Neural crest cell (in vitro differentiated cells): Measurements from ENCODE around the gene BCKDHB. TPM values are rescaled to one million over a fixed set of nuclear protein-coding genes. Genes with fewer than 3 reads are reported as not detected.

Experiments
- DNase-seq: peaks from one replicate; pipeline ENCODE4 v3.0.0; 2021; ENCODE audit warnings: low read depth, mixed read lengths, low spot score
- H3K27ac Mint-ChIP-seq: one replicate; pipeline ENCODE4 v1.8.0; 2021; ENCODE audit warnings: mild to moderate bottlenecking, mixed read lengths; ENCODE audit not compliant: unreplicated experiment
- H3K27me3 Mint-ChIP-seq: 2 replicates; pipeline ENCODE4 v1.8.0; 2021; ENCODE audit warnings: low read depth, mild to moderate bottlenecking, mixed read lengths
- H3K36me3 Mint-ChIP-seq: 2 replicates; pipeline ENCODE4 v1.8.0; 2021; ENCODE audit warnings: low read depth, mild to moderate bottlenecking, mixed read lengths
- H3K4me1 Mint-ChIP-seq: 2 replicates; pipeline ENCODE4 v1.8.0; 2021; ENCODE audit warnings: mixed read lengths
- H3K4me3 Mint-ChIP-seq: one replicate; pipeline ENCODE4 v1.8.0; 2021; ENCODE audit warnings: mild to moderate bottlenecking, mixed read lengths
- H3K9me3 Mint-ChIP-seq: 2 replicates; pipeline ENCODE4 v1.8.0; 2021; ENCODE audit warnings: mixed read lengths
- CTCF ChIP-seq: fragments of 200-600 bp; sonication (generic); conservative IDR thresholded peaks from 2 replicates; pipeline ENCODE4 v1.5.0; 2021; ENCODE audit warnings: antibody characterized with exemption, mild to moderate bottlenecking
- total RNA-seq: library from RNA; stranded (reverse); gene quantifications from 2 replicates; pipeline ENCODE4 v1.2.1, GENCODE V29; 2021

The BCKDHB gene
- total RNA-seq, 1 donor from 2014 or later, result 27.0 TPM

- H3K27ac Mint-ChIP-seq, result no peak overlapping the region
- TF ChIP-seq CTCF, result no peak
- peaks cover 9% of the 10 kb centered on the region for H3K36me3 Mint-ChIP-seq
- peaks cover 4% of the 10 kb centered on the region for H3K9me3 Mint-ChIP-seq
- no peaks in the 10 kb centered on the region for H3K4me1 Mint-ChIP-seq
- no peak overlapping the region for H3K4me3 Mint-ChIP-seq
- no peak for DNase-seq
- H3K27me3 Mint-ChIP-seq, result no peaks in the 10 kb centered on the region
These were observed 119.7 kb downstream of the BCKDHB start for GRCh38 chr6:80226151-80226550.

- Mint-ChIP-seq H3K27ac (no peak overlapping the region), H3K9me3 (peaks cover 4% of the 10 kb centered on the region), H3K36me3 (peaks cover 9% of the 10 kb centered on the region), H3K27me3 (no peaks in the 10 kb centered on the region), H3K4me1 (no peaks in the 10 kb centered on the region), H3K4me3 (no peak overlapping the region)
- no peak for TF ChIP-seq CTCF
- DNase-seq, result no peak
These were observed 120.2 kb downstream of the BCKDHB start for GRCh38 chr6:80226699-80227098.

- peaks cover 9% of the 10 kb centered on the region for H3K36me3 Mint-ChIP-seq
- no peak for DNase-seq
- H3K27ac Mint-ChIP-seq, result no peak overlapping the region
- H3K9me3 Mint-ChIP-seq, result peaks cover 4% of the 10 kb centered on the region
- H3K4me1 Mint-ChIP-seq, result no peaks in the 10 kb centered on the region
- H3K4me3 Mint-ChIP-seq, result no peak overlapping the region
- TF ChIP-seq CTCF, result no peak
- no peaks in the 10 kb centered on the region for H3K27me3 Mint-ChIP-seq
These were observed 121.2 kb downstream of the BCKDHB start for GRCh38 chr6:80227545-80228105.

GRCh38 chr6:80233262-80233661 lies 126.8 kb downstream of the BCKDHB start:
- H3K4me3 Mint-ChIP-seq, result no peak overlapping the region
- peaks cover 2% of the 10 kb centered on the region for H3K9me3 Mint-ChIP-seq
- H3K27me3 Mint-ChIP-seq, result no peaks in the 10 kb centered on the region
- H3K4me1 Mint-ChIP-seq, result no peaks in the 10 kb centered on the region
- no peak for TF ChIP-seq CTCF
- no peak overlapping the region for H3K27ac Mint-ChIP-seq
- DNase-seq, result no peak
- H3K36me3 Mint-ChIP-seq, result peaks cover 1% of the 10 kb centered on the region

GRCh38 chr6:80233958-80234357 lies 127.5 kb downstream of the BCKDHB start:
- no peaks in the 10 kb centered on the region for H3K27me3 Mint-ChIP-seq
- H3K4me3 Mint-ChIP-seq, result no peak overlapping the region
- DNase-seq, result no peak
- peaks cover 2% of the 10 kb centered on the region for H3K9me3 Mint-ChIP-seq
- H3K27ac Mint-ChIP-seq, result no peak overlapping the region
- peaks cover 4% of the 10 kb centered on the region for H3K36me3 Mint-ChIP-seq
- no peaks in the 10 kb centered on the region for H3K4me1 Mint-ChIP-seq
- no peak for TF ChIP-seq CTCF
